Effector memory CD4-positive, alpha-beta T cell (primary cell): ENCODE results near the gene MAD2L1.

Experiments
- DNase-seq, 3 donors: peaks; one replicate each; pipeline ENCODE4 v3.0.0-alpha.2; 2020
- H3K27ac ChIP-seq: 2 replicates; pipeline ENCODE4 v1.7.0; 2013; ENCODE audit warnings: mild to moderate bottlenecking, low read length, moderate library complexity; ENCODE audit not compliant: insufficient read depth, poor library complexity, severe bottlenecking
- H3K27me3 ChIP-seq: replicated peaks from 2 replicates; pipeline ENCODE4 v1.7.0; 2013; ENCODE audit warnings: mild to moderate bottlenecking, low read length; ENCODE audit not compliant: insufficient read depth, control insufficient read depth, poor library complexity, severe bottlenecking
- H3K36me3 ChIP-seq: 2 replicates; pipeline ENCODE4 v1.7.0; 2013; ENCODE audit warnings: mild to moderate bottlenecking, low read length, moderate library complexity; ENCODE audit not compliant: control insufficient read depth, insufficient read depth
- H3K4me1 ChIP-seq: 2 replicates; pipeline ENCODE4 v1.7.0; 2013; ENCODE audit warnings: low read length, mild to moderate bottlenecking; ENCODE audit not compliant: control insufficient read depth, insufficient read depth, poor library complexity, severe bottlenecking
- H3K4me3 ChIP-seq: 2 replicates; pipeline ENCODE4 v1.7.0; 2013; ENCODE audit warnings: low read length, low read depth, mild to moderate bottlenecking; ENCODE audit not compliant: insufficient read depth, poor library complexity, severe bottlenecking
- H3K9me3 ChIP-seq: 2 replicates; pipeline ENCODE4 v1.7.0; 2013; ENCODE audit warnings: mild to moderate bottlenecking, low read length, moderate library complexity; ENCODE audit not compliant: control insufficient read depth

Gene MAD2L1

GRCh38 chr4:120008957-120009356 is 57.7 kb downstream of the MAD2L1 start:
- Histone ChIP-seq H3K4me1 (no peaks in the 10 kb centered on the region), H3K9me3 (no peaks in the 10 kb centered on the region), H3K27ac (no peak overlapping the region), H3K27me3 (no peaks in the 10 kb centered on the region), H3K4me3 (no peak overlapping the region), H3K36me3 (no peaks in the 10 kb centered on the region)
- DNase-seq, result no peak

- DNase-seq, result no peak
- H3K36me3 ChIP-seq, result no peaks in the 10 kb centered on the region
- no peak overlapping the region for H3K27ac ChIP-seq
- H3K27me3 ChIP-seq, result no peaks in the 10 kb centered on the region
- no peaks in the 10 kb centered on the region for H3K4me1 ChIP-seq
- H3K9me3 ChIP-seq, result no peaks in the 10 kb centered on the region
- H3K4me3 ChIP-seq, result no peak overlapping the region
Measured at GRCh38 chr4:120007896-120008436, 58.7 kb downstream of the MAD2L1 start.

GRCh38 chr4:120007191-120007871 is 59.3 kb downstream of the MAD2L1 start:
- Histone ChIP-seq H3K36me3 (no peaks in the 10 kb centered on the region), H3K4me1 (no peaks in the 10 kb centered on the region), H3K4me3 (no peak overlapping the region), H3K9me3 (no peaks in the 10 kb centered on the region), H3K27ac (no peak overlapping the region), H3K27me3 (no peaks in the 10 kb centered on the region)
- DNase-seq, result no peak
